ENCODE data around the gene CLEC11A.

The CLEC11A gene

DNA sequence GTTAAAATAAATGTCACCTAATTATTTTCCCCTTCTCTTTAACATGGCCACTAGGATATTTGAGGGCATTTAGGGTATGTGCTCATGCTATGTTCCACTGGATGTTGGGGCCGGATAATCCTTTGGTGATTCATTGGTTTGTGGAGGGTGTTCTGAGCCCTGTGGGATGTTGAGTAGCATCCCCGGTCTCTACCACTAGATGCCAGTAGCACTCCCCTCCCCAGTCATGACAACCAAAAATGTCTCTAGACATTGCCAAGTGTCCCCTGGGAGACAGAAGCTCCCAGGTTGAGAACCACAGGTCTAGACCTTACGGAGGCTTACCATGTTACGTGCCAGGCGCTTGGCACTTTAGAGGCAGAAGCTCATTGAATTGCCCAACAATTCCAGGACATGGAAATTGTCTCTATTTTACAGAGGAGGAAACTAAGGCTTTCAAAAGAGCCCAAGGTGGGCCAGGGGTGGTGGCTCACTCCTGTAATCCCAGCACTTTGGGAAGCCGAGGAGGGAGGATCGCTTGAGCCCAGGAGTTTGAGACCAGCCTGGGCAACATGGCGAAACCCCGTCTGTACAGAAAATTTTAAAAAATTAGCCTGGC is 17.6 kb upstream of the CLEC11A start:
- no peak for DNase-seq

DNA sequence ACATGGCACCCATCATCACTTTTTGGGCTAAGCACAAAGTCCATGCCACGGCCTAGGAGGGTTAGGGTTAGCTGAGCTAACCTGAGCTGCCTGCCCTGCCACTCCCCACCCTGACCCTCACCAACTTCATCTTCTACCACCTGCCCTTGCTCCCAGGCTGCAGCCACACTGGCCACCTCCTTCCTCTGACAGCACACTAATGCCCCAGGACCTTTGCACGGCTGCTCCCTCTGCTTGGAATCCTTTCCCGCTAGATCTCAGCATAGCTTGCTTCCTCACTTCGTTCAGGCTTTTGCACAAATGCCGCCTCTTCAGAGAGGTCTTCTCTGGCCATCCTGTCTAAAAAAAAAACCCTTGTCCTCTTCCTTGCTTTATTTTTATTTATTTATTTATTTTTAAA is 16.8 kb upstream of the CLEC11A start:
- DNase-seq = no peak

DNA sequence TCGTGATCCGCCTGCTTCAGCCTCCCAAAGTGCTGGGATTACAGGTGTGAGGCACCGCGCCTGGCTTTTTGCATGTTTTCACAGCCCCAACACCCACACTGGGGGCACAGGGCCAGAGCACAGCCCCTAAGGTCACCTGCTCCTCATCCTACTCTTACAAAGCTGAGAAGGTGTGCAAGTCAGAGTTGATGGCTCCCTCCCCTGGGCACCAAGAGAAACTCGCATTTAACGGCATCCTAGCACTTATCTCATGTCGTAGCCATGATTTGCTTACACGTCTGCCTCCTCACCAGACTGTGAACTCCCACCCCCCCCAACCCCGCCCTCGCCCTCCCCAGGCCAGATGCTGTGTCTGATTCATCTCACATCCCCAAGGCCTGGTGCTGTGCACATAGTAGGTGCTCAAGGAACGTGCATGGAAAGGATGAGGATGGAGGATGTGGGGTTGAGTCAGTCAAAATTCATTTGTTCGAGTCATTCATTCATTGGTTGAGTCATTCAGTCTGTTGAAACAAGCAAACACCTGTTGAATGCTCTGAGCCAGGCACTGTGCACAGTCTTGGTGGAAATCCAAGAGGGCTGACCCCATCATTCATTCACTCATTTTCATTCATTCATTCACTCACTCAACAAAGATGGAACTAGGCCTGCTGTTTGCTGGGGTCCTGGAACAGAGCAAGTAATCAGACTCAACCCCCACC is 14.8 kb upstream of the CLEC11A start:
- no peak for DNase-seq

DNA sequence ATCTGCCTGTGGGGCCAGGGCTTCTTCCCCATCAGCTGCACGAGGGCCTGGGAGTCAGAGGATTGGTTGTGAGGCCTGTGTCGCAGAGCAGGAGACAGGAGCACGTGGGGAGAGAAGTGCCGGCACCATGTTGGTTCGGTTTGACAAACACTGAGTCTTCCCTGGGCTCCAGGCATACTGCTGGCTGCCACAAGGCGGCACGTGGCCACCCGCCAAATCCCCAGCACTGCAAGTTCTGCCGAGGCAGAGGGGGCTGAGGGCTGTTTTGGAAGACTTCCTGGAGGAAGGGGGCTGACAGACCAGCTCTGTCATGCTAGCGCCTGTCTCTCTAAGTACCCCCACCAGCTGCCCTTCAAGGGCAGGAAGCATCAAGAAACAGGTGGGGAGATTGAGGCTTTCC is 13.1 kb upstream of the CLEC11A start:
- no peak for DNase-seq

DNA sequence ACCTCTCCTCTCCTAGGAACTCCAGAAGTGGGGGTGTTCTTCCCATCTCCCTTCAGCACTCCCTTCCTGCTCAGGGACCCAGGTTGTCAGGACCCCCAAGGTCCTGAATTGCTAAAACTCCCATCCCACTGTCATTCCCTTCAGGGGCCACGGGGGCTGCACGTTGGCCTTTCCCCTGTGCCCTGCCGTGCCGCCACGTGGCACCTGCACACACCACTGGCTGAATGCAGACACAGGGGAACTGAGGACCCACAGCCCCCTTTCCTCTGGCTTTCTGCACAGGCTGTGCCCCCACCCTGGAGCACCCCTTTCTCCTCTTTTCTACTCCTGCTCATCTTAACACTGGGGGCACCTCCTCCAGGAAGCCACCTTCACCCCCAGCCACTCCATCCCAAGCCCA is 12.6 kb upstream of the CLEC11A start:
- DNase-seq = no peak

DNA sequence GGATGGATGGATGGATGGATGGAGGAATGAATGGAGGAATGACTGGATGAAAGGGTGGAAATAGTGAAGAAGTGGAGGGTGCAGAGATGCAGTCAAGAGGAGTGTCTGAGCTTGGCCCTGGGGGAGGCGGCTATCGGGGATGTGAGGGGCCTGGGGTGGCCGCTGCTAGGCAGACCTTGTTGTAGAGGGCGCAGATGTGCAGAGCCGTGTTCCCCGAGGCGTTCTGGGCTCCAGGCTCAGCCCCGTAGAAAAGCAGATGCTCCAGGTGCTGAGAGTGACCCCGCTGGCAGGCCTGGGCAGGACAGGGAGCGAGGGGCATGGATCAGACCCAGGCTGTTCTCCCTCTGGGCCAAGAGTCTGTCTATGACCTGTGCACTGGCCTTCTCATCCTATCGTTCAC is 12.0 kb upstream of the CLEC11A start:
- no peak for DNase-seq

DNA sequence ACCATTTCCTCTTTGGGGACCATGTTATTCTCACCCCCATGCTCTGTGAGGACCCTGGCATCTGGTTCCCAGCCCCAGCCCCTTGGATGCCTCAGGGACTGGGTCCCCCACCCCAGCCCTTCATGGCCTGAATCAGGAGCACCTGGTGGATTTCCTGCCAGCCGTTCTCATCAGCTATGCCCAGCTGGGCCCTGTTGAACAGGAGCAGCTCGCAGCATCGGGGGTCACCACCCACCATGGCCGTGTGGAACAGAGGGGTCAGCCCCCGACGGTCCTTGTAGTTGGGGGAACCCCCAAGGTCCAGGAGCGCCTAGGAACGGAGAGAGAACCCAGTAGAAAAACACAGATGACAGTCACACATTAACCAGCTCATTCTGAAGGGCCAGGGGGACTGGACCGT is 11.4 kb upstream of the CLEC11A start:
- DNase-seq = no peak

DNA sequence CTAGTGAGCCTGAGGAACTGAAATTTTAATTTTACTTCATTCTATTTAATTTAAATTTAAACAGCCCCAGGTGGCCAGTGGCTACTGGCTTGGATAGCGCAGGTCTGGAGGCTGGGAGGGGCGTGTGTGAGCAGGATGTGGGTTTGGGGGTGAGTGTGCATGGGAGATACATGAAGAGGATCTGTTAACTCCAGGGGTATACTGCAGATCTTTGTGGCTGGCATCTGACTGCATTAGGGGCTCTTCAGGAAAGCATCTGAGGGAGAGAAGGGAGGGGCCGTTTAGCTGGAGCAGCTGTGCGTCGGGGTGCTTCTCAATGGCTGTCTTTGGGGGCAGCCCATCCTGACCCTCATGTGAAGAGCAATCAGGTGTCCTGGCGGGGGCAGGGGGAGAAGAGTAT is 10.3 kb upstream of the CLEC11A start:
- no peak for DNase-seq

DNA sequence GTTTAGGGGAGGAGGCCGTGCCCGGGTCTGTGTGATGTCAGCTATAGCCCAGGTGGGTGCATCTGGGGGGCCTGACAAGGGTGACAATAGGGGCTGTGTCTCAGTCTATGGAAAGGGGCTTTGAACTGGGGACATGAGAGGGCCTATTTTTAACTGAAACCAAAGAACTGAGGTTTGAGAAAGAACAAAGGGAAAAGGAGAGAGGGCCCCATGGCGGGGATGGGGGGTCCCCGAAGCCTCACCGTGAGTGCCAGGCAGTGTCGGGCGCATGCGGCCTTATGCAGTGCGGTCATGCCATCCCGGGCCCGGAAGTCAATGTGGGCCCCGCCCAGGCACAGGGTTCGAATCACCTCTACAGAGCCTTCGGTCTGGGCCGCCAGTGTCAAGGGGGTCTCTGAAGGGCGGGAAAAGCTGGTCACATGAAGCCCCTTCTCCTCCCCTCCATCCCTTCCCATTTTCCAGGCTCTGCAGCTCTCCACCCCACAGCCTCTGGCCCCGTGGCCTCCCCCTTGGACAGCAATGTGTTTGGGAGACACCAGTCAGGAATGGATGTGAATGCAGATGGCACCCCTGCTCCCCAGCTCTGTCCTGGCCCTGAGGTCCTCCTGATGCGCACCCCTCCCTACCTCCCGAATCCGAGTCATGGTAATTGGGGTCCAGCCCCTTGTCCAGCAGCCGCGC is 9.5 kb upstream of the CLEC11A start:
- no peak for DNase-seq

DNA sequence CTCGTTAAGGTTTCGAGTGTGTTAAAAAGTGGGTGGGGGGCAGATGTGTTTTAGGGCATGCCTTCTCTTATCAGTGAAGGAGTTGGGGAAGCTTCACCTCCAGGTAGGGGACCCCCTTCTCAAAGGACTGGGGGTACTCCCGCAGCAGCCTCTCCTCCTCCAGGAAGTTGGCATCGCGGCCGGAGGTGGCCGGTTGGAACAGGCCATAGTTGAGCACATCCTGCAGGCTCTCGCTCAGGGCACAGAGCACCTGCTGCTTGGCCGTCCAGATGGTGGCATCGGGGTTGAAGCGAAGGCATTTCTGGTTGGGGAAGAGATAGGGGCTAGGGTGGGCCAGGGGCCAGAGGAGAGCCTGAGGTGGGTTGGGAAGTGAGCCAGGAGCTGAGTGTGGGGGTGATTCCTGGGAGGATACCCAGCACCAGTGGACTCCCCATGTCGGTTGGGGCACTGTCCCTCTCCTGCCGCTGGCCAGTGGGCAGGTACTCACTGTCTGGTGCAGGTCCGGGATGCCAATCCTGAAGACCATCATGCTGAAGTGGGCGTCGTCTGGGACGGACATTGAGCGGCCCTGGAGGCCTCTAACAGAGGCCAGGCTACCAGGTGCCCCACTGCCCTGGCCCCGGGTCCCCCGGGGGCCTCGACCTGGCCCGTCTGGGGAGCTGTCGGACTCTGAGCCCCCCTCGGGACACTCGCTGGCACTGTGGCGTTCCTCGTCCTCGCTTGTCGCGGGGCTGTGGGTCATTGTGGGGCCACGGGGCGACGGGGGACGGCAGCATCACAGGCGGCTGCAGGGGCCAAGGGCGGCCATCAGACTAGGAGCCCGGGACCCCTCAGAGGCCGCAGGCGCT is 6.8 kb upstream of the CLEC11A start:
- no peak for DNase-seq

DNA sequence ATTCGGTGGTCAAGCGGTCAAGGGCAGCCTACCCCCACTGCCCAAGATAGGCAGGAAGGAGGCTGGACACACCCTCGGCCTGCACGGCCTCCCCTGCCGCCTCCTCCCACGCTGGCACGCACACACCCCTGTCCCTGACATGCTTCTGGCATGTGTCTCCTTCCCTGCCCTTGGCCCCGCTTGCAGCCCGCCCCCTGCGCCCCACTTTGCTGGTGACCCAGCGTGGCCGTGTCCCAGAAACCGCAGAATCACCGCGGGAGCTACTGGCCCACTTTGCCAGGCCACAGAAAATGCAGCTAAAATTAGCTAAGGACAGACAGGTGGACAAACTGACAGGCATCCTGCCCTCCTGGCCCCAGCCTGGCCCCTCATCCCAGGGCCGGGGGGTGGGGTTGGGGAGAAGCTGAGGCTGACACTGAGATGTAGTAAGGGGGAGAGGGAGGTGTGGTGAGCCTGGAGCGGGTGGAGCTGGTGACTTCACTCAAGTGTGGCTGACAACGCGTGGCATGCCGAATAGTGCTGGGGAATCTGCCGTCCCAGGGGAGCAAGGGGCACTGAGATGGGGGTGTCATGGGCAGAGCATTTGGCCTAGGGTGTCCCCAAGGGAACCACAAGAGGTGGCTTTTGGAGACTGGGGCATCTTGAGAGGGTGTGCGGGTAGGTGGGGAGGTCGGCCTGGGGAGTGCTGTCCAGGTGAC is 6.0 kb upstream of the CLEC11A start:
- no peak for DNase-seq

DNA sequence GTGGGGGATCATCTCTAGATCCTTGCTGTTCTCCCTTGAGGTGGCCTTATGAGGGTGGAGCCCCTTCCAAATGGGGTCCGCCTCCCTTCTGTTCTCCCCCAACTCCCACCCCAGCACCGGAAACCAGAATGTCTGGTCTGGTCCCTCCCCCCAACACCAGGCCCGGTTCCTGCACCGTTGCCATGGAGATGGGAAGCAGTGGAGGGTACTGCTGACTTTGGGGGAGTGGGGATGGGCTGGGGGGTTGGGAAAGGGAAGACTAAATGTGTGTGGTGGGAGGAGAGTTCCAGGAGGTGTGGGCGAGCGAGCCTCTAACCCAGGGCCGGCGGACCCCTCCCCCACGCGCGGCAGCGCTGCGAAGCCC is 5.3 kb upstream of the CLEC11A start:
- DNase-seq = no peak

DNA sequence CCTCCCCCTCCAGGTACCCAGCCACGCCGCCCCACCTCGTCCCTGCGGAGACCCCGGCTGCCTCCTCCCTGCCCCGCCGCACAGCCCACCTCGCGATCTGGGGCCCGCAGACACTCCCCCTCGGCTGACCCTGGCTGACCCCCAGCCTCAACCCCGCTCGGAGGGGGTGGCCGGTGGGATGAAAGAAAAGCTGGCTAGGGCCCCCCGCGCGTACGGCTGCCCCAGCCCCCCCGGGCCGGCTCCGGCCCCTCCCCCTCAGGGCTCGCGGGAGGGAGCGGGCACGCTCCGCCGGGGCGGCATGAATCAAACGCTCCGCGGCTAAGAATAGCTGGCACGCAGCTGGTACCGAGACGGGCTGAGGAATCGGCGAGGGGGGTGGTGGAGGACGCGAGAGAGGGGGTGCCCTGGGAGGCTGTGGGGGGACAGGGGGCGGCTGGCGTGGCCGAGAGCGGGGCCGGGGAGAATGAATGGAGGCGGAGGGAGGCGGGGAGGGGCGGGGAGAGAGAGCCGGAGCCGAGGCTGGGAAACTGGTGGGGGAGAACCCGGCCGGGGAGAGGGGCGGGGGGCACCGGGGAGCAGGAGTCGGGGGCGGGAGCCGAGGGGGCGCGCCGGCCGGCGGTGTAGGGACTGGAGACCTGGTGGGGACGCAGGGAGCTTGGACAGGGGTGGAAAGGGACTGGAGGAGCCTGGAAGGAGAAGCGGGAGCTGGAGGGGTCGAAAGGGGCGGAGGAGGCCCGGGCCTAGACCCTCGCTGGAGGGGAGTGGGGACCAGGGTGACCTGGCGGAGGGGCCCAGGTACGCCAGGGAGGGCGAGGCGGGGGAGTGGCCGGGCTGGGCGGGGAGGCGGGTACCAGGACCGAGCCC is 4.7 kb upstream of the CLEC11A start:
- no peak for DNase-seq

DNA sequence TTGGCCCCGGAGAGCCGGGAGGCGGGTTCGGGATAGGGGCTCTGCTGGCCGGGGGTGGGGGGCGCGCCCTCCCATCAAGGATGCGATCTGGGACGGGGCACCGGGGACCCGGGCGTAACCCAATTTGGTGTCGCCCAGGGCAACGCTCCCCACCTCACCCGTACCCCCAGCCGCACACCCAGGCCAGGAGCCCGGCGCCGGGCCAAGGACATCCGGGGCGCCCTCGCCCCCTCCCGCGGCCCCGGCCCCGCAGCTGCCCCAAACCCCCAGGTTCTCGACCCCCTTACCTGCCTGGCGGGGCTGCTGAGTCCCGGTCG is 4.1 kb upstream of the CLEC11A start:
- DNase-seq = no peak

DNA sequence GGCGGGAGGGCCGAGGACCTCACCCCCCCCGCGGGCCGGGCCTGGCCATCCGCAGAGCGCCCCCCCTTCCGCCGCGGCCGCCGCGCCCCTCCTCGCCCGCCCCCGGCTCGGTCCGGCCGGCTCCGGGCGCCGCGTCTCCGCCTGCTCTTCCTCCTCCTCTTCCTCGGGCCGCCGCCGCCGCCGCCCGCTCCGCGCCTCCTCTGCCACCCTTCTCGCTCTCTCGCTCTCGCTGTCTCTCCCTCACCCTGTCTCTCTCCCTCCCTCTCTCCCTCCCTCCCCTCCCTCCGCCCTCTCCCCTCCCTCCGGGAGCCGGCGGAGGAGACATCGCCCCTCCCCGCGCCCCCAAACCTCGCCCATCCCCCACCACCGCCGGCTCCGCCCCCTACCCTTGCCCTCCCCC is 3.6 kb upstream of the CLEC11A start, which contains the start of gene SHANK1:
Gene SHANK1, minus strand, starts transcription at position 237 of the 400 bp plus-strand sequence. CDS start 2,883 bp downstream, outside the sequence.
- DNase-seq = no peak

DNA sequence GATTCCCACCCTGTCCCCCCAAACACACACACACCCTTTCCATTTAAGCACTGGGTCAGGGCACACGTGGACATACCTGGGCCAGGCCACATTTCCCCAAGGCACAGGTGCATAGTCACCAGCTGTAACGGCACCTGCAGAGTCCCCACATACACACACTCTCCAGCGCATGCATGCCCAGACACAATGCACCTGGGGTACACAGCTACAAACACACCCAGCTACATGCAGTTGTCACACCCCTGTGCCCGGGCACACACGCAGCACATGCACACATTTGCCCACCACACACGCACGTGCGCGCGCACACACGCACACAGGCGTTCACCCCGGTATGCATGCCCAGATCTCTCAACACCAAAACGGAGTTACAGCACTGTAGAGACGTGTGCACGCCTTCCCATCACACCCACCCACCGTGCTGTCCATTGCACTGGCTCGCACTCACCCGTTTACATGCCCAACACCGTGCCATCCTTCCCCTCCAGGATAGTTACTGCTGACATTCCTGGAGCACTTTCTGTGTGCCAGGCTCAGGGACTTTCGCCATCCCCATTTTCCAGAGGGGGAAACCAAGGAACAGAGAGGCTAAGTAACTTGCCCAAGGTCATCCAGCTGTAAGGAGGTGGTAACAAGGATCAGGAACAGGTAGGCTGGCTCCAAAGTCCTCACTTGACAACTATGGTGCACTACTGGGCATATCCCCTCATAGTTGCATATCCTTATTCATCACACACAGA is 2.8 kb upstream of the CLEC11A start:
- no peak for DNase-seq

DNA sequence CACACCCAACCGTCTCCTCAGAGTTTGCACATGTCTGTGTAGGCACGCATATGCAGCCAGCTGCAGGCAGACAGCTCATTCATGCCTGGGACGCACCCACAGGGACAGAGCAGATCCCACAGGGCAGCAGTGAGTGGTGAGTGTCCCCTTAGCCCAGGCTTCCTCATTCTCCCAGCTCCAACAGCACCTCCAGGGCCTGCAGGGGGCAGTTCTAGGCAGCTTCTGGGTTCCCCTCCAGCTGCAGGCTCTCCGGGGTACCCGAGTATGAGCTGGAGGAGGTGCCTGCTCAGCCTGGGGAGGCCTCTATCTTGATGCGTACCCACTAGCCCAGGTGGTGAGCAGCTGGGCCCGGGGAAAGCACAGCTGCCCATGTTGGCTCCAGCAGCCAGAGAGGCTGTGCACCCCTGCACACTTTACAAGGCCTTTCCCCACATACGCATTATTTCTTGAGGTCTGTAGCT is 2.2 kb upstream of the CLEC11A start:
- no peak for DNase-seq

DNA sequence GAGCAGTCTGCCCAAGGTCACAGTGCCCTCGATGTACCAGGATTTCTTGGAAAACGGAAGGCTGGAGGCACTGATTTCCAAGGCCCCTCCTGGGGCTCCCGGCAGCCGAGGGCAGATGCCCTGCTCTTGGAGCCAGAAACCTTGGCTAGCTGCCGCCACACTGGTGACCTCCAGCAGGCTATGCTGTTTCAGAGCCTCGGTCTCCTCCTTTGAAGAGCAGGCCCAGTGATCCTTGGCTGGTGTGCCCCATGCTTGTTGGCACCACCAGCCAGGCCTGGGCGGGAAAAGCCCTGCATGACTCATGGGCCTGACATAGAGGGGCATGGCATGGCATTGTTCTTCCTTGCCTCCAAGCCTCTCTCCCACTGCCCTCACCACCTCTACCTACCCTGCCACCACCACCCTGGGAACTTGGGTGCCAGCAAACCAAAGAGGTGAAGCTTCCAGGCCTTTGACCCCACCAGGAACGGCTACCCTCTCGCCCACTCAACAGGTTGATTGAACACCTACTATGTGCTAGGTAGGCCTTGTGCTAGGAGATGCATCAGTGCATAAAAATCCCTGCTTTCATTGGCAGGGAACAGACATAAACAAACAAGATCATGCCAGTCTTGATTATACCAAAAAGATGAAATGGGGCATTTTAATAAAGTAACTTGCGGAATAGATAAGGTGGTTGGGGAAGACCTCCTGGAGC is 1.6 kb upstream of the CLEC11A start:
- no peak for DNase-seq

DNA sequence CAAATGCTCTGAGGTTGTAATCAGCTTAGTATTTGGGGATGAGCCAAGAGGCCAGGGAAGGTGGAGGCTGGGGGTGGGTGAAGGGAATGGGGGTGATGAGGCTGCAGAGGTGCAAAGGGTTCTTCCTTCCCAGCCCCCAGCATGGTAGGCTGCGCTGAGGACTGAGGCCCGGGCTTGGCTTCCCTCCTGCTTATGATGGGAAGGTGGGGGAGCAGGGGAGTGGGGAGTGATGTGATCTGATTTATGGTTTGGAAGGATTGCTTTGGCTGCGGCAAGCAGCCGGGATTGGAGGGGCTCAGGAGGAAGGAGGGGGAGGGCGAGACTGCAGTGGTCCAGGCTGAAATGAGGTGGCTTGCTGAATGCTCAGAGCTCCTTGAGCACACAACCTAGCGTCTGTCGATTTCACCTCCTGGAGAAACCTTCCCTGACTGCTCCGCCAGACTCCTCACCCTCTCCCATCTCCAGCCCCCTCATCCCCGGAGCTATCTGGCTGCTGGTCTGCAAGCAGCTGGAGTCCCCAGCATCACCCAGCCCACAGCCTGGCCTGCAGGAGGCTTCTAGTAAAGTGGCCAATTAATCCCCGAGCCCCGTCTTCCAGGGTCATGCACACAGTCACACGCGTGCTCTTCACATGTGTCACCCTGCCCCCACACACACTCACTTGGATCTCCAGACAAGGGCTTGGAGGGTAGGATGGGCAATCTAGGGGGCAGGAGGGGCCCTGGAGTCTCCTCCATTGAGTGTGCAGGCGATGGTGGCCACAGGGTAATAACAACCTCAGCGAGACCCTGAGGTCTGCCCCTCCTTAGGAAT is 757 bp upstream of the CLEC11A start:
- no peak for DNase-seq

All from T-helper 9 cell (primary cell).